GM19023 (cell line): ENCODE measurements around the gene BPGM.

Experiments
- ATAC-seq: cut with Tn5 transposase; IDR thresholded peaks from one replicate; pipeline ENCODE4 v1.9.1; 2021; ENCODE audit warnings: mild to moderate bottlenecking, moderate library complexity; ENCODE audit not compliant: unreplicated experiment

Gene BPGM

GRCh38 chr7:134646425-134647305, at the start of gene BPGM:
TSS of gene BPGM (plus strand) at chr7:134646853. CDS start at chr7:134661508, 14,655 bp downstream.
- ATAC-seq: peak; percentile 98

- ATAC-seq: no peak
Measured at GRCh38 chr7:134599371-134599770, 47.3 kb upstream of the BPGM start.

GRCh38 chr7:134601459-134601858, 45.2 kb upstream of the BPGM start:
- no peak for ATAC-seq

GRCh38 chr7:134602881-134603451, 43.7 kb upstream of the BPGM start:
- ATAC-seq: no peak

GRCh38 chr7:134605978-134606923, 40.4 kb upstream of the BPGM start:
- peak; percentile 90 for ATAC-seq

GRCh38 chr7:134611611-134612151, 35.0 kb upstream of the BPGM start:
- no peak for ATAC-seq

GRCh38 chr7:134612197-134612596, 34.5 kb upstream of the BPGM start:
- ATAC-seq: no peak

GRCh38 chr7:134613623-134614347, 32.9 kb upstream of the BPGM start:
- ATAC-seq: no peak

- ATAC-seq: no peak
Measured at GRCh38 chr7:134616611-134617010, 30.0 kb upstream of the BPGM start.

GRCh38 chr7:134618756-134619530, 27.7 kb upstream of the BPGM start:
- ATAC-seq: no peak

- ATAC-seq: no peak
Measured at GRCh38 chr7:134619627-134620331, 26.9 kb upstream of the BPGM start.

- ATAC-seq: no peak
Measured at GRCh38 chr7:134622303-134622995, 24.2 kb upstream of the BPGM start.

- no peak for ATAC-seq
Measured at GRCh38 chr7:134623193-134623592, 23.5 kb upstream of the BPGM start.

GRCh38 chr7:134625550-134625949, 21.1 kb upstream of the BPGM start:
- ATAC-seq: no peak

- no peak for ATAC-seq
Measured at GRCh38 chr7:134627109-134627774, 19.4 kb upstream of the BPGM start.

- no peak for ATAC-seq
Measured at GRCh38 chr7:134627775-134628153, 18.9 kb upstream of the BPGM start.

GRCh38 chr7:134629445-134629844, 17.2 kb upstream of the BPGM start:
- ATAC-seq: no peak

GRCh38 chr7:134630237-134630636, 16.4 kb upstream of the BPGM start:
- ATAC-seq: no peak
